Measurements from ENCODE around the gene FIZ1. TPM values are rescaled to one million over a fixed set of nuclear protein-coding genes. Genes with fewer than 3 reads are reported as not detected.

The FIZ1 gene
- total and polyA plus RNA-seq, 2 of the 4 experiments (the other 2 are of a cell fraction) = 1.3 to 5.9 TPM

DNA sequence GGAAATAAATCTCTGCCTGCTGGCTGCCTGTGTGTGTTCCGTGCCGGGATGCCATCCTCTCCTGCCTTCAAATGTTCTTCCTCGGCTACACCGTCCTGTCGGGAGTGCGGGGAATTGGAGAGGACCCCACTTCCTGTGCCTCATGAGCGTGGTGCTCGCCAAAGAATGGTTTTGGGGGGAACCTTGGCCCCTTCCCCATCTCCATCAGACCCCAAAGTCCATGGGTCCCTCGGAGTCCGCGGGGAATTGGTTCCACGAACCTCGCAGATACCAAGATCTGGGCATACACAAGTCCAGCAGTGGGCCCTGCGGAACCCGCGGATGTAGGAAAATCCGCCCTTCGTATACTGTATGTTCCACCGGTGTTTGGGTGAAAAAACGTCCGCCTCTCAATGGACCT is 3.8 kb upstream of the FIZ1 start:
- no peak overlapping the region for H2AK5ac ChIP-seq (ENCODE audit: low read depth, low read length)
- dilution Hi-C loops (cut with HindIII; ENCODE audit: low sequenced_read_pairs, unreplicated experiment) (no loop called here), in situ Hi-C loops (cut with MboI; ENCODE audit: low sequenced_read_pairs) (no loop called here), intact Hi-C loops (cut with micrococcal nuclease) (no loop called here)
- H3K9ac ChIP-seq (ENCODE audit: low read depth, low read length) = no peak overlapping the region
- no peak overlapping the region for H3K4me2 ChIP-seq (ENCODE audit: low read depth, low read length)
- no peak overlapping the region for H4K8ac ChIP-seq (ENCODE audit: low read depth in 2 of 2, low read length in 2 of 2)
- BruUV-seq (replicated peaks) = no TSS peak
- H3K9me3 ChIP-seq (ENCODE audit: control insufficient read depth, insufficient read depth, low read length) = no peaks in the 10 kb centered on the region
- 92% methylated on average over 14 of the region's 21 CpGs; no CpG with 5 or more reads in 1 of the 2 experiments for WGBS, 2 experiments (ENCODE audit: extremely low coverage in 2 of 2, insufficient read length in 1 of 2)
- H3K23ac ChIP-seq (ENCODE audit: low read depth, low read length) = no peak overlapping the region
- CTCF ChIA-PET = no interaction called here
- no peak for DNase-seq
- H2AFZ ChIP-seq (replicated peaks; ENCODE audit: low read length, poor library complexity) = no peak overlapping the region
- no peak overlapping the region for H3K14ac ChIP-seq (replicated peaks; ENCODE audit: low read depth, low read length)
- no peak overlapping the region for H2BK20ac ChIP-seq (ENCODE audit: low read depth, low read length)
- H3K4me1 ChIP-seq (ENCODE audit: control insufficient read depth, insufficient read depth, low read length) = peaks cover 9% of the 10 kb centered on the region
- peaks cover 11% of the 10 kb centered on the region; the same call in 1 of the 2 replicates for H3K9me1 ChIP-seq (ENCODE audit: insufficient read depth, low read length)
- TF ChIP-seq, protein P1, sequence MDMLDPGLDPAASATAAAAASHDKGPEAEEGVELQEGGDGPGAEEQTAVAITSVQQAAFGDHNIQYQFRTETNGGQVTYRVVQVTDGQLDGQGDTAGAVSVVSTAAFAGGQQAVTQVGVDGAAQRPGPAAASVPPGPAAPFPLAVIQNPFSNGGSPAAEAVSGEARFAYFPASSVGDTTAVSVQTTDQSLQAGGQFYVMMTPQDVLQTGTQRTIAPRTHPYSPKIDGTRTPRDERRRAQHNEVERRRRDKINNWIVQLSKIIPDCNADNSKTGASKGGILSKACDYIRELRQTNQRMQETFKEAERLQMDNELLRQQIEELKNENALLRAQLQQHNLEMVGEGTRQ (IDR thresholded peaks at IDR 0.05; ENCODE audit: low read depth, low read length) = no peak
- TF ChIP-seq MAZ (IDR thresholded peaks at IDR 0.05; ENCODE audit: borderline replicate concordance, low read depth, low read length) (no peak), FOS (IDR thresholded peaks at IDR 0.05; ENCODE audit: low read depth, low read length) (no peak), RAD21 (IDR thresholded peaks at IDR 0.05; ENCODE audit: low read length) (no peak), MXI1 (IDR thresholded peaks at IDR 0.05; ENCODE audit: borderline replicate concordance, low read depth, low read length) (no peak), BHLHE40 (IDR thresholded peaks at IDR 0.05; ENCODE audit: low read depth, low read length) (no peak)
- TF ChIP-seq, protein P2, sequence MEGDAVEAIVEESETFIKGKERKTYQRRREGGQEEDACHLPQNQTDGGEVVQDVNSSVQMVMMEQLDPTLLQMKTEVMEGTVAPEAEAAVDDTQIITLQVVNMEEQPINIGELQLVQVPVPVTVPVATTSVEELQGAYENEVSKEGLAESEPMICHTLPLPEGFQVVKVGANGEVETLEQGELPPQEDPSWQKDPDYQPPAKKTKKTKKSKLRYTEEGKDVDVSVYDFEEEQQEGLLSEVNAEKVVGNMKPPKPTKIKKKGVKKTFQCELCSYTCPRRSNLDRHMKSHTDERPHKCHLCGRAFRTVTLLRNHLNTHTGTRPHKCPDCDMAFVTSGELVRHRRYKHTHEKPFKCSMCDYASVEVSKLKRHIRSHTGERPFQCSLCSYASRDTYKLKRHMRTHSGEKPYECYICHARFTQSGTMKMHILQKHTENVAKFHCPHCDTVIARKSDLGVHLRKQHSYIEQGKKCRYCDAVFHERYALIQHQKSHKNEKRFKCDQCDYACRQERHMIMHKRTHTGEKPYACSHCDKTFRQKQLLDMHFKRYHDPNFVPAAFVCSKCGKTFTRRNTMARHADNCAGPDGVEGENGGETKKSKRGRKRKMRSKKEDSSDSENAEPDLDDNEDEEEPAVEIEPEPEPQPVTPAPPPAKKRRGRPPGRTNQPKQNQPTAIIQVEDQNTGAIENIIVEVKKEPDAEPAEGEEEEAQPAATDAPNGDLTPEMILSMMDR (conservative IDR thresholded peaks at IDR 0.05; ENCODE audit: low read depth, low read length) = no peak
- TF ChIP-seq, protein P3, sequence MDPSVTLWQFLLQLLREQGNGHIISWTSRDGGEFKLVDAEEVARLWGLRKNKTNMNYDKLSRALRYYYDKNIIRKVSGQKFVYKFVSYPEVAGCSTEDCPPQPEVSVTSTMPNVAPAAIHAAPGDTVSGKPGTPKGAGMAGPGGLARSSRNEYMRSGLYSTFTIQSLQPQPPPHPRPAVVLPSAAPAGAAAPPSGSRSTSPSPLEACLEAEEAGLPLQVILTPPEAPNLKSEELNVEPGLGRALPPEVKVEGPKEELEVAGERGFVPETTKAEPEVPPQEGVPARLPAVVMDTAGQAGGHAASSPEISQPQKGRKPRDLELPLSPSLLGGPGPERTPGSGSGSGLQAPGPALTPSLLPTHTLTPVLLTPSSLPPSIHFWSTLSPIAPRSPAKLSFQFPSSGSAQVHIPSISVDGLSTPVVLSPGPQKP (IDR thresholded peaks at IDR 0.05; ENCODE audit: borderline replicate concordance, low read depth, low read length) = no peak
- POLR2A ChIA-PET (ENCODE audit: unreplicated experiment) = no interaction called here
- no peak overlapping the region for H3K18ac ChIP-seq (ENCODE audit: low read depth, low read length)
- H2BK15ac ChIP-seq (ENCODE audit: low read depth, low read length) = no peak overlapping the region
- ATAC-seq (ENCODE audit: low read depth) = no peak
- no peak overlapping the region for H3K4me3 ChIP-seq (ENCODE audit: insufficient read depth, low read depth, low read length)
- H3K56ac ChIP-seq (ENCODE audit: extremely low read depth, insufficient read depth, low read length) = no peak overlapping the region
- H3K79me1 ChIP-seq (ENCODE audit: low read depth in 1 of 2, low read length in 2 of 2) = peaks cover 29 to 50% of the 10 kb centered on the region in 2 experiments
- H4K5ac ChIP-seq (ENCODE audit: low read depth, low read length) = no peak overlapping the region
- H2BK5ac ChIP-seq (ENCODE audit: low read depth, low read length, poor library complexity, severe bottlenecking) = no peak overlapping the region
- H3K27me3 ChIP-seq (ENCODE audit: control insufficient read depth, insufficient read depth, low read length) = no peaks in the 10 kb centered on the region
- H2AK9ac ChIP-seq (replicated peaks; ENCODE audit: low read depth, low read length, poor library complexity) = peak overlapping the region; percentile 17
- H3K27ac ChIP-seq (ENCODE audit: insufficient read depth, low read length) = no peak overlapping the region
- no peak overlapping the region for H4K91ac ChIP-seq (ENCODE audit: insufficient read depth, low read depth, low read length)
- H3K4ac ChIP-seq (ENCODE audit: low read depth, low read length) = no peak overlapping the region
- H4K20me1 ChIP-seq (ENCODE audit: insufficient read depth, low read length) = peaks cover 24% of the 10 kb centered on the region; the same call in 1 of the 2 replicates
- no peak overlapping the region for H2BK120ac ChIP-seq (ENCODE audit: low read depth, low read length)
- H3K36me3 ChIP-seq (ENCODE audit: control insufficient read depth, insufficient read depth, low read length) = 0 out of 2 replicates have a peak, but pooled peaks cover 1% of the 10 kb centered on the region
